GM12878 (cell line): ENCODE data around the gene KAZN. TPM values are rescaled to one million over a fixed set of nuclear protein-coding genes. Genes with fewer than 3 reads are reported as not detected.

Experiments
- ATAC-seq: fragments of 200-7000 bp; cut with Tn5 transposase; 3 replicates; pipeline ENCODE4 v1.9.1; 2020; ENCODE audit warnings: mild to moderate bottlenecking, moderate library complexity
- BruUV-seq: library from RNA; stranded (reverse); fragments of 400-500 nt; replicated peaks from 2 replicates; lab custom pipeline; 2021; lab: Mats Ljungman, UMichigan
- CTCF ChIA-PET: fragments of 300-600 bp; sonication (Branson Sonifier 250); formaldehyde crosslinking; extraction: SDS; loops from one replicate; lab custom pipeline; 2021; ENCODE audit warnings: inconsistent platforms; lab: Yijun Ruan, JAX
- POLR2A ChIA-PET: fragments of 350-600 bp; formaldehyde crosslinking; extraction: SDS; loops from one replicate; lab custom pipeline; 2021; ENCODE audit warnings: inconsistent platforms; lab: Charles Lee
- RAD21 ChIA-PET: fragments of 300-600 bp; sonication (Branson Sonifier 250); formaldehyde crosslinking; loops from one replicate; lab custom pipeline; 2023; ENCODE audit warnings: antibody characterized with exemption; ENCODE audit not compliant: unreplicated experiment; lab: Charles Lee
- SMC1A ChIA-PET: fragments of 300-600 bp; sonication (Branson Sonifier 250); formaldehyde crosslinking; loops from one replicate; lab custom pipeline; 2023; ENCODE audit not compliant: unreplicated experiment, uncharacterized antibody; lab: Charles Lee
- DNase-seq: peaks from one replicate; pipeline ENCODE4 v3.0.0-alpha.2; 2011; ENCODE audit warnings: low read depth, low spot score
- FAIRE-seq: peaks from 3 replicates; lab custom pipeline; 2011; peaks lifted over from hg19 to GRCh38; lab: Jason Lieb, UNC
- H2AFZ ChIP-seq: 2 replicates; pipeline ENCODE4 v1.6.0; 2011; ENCODE audit warnings: low read depth, low read length, control low read depth; ENCODE audit not compliant: control insufficient read depth
- H3K27ac ChIP-seq: 2 replicates; pipeline ENCODE4 v1.5.1; 2011; ENCODE audit warnings: control low read depth; ENCODE audit not compliant: control insufficient read depth, insufficient read depth
- H3K27me3 ChIP-seq, 2 experiments: replicated peaks in 1 of 2; 2 replicates each; pipeline versions ENCODE4 v1.6.0 to v1.6.1; 2011; ENCODE audit warnings: low read length in 1 of 2; ENCODE audit not compliant: control insufficient read depth in 2 of 2, insufficient read depth in 2 of 2
- H3K36me3 ChIP-seq, 2 experiments: 2 replicates each; pipeline ENCODE4 v1.5.1; 2011; ENCODE audit warnings: low read length in 1 of 2; ENCODE audit not compliant: control insufficient read depth in 2 of 2, insufficient read depth in 2 of 2
- H3K4me1 ChIP-seq: 2 replicates; pipeline ENCODE4 v1.6.1; 2011; ENCODE audit warnings: mild to moderate bottlenecking, low read length, moderate library complexity, mixed read lengths; ENCODE audit not compliant: control insufficient read depth, insufficient read depth
- H3K4me2 ChIP-seq: 2 replicates; pipeline ENCODE4 v1.6.0; 2011; ENCODE audit warnings: control low read depth; ENCODE audit not compliant: control insufficient read depth, insufficient read depth
- H3K4me3 ChIP-seq: fragments of 200-600 bp; sonication (generic); 2 replicates; pipeline ENCODE4 v1.5.1; 2016
- H3K79me2 ChIP-seq: 2 replicates; pipeline ENCODE4 v1.6.0; 2011; ENCODE audit warnings: low read length; ENCODE audit not compliant: control insufficient read depth, insufficient read depth
- H3K9ac ChIP-seq: 2 replicates; pipeline ENCODE4 v1.8.0; 2011; ENCODE audit warnings: low read length, control low read depth, mixed read lengths; ENCODE audit not compliant: control insufficient read depth, insufficient read depth
- H3K9me3 ChIP-seq: replicated peaks from 3 replicates; pipeline ENCODE4 v1.5.1; 2011; ENCODE audit warnings: mild to moderate bottlenecking, low read length; ENCODE audit not compliant: control insufficient read depth, insufficient read depth
- H4K20me1 ChIP-seq: 2 replicates; pipeline ENCODE4 v1.6.0; 2011; ENCODE audit not compliant: control insufficient read depth, insufficient read depth
- ASH2L ChIP-seq: fragments of 300-600, 200-600 bp; sonication (generic); IDR thresholded peaks from 2 replicates; pipeline ENCODE4 v1.6.1; 2017; ENCODE audit warnings: low read depth, mild to moderate bottlenecking, borderline replicate concordance
- BCL3 ChIP-seq: IDR thresholded peaks from 2 replicates; pipeline ENCODE4 v1.6.1; 2011; ENCODE audit warnings: borderline replicate concordance, low read depth, mild to moderate bottlenecking, moderate library complexity, low read length; ENCODE audit not compliant: insufficient read depth, poor library complexity, severe bottlenecking
- E2F8 ChIP-seq: fragments of 450-650 bp; IDR thresholded peaks from 2 replicates; pipeline ENCODE4 v1.6.1; 2018; ENCODE audit warnings: mild to moderate bottlenecking, low read depth, moderate library complexity; ENCODE audit not compliant: partially characterized antibody
- FOXM1 ChIP-seq: IDR thresholded peaks from 2 replicates; pipeline ENCODE4 v1.6.1; 2012; ENCODE audit warnings: low read depth, mild to moderate bottlenecking, inconsistent platforms, low read length, moderate library complexity
- GATAD2B ChIP-seq: fragments of 450-650 bp; conservative IDR thresholded peaks from 2 replicates; pipeline ENCODE4 v1.6.1; 2017; ENCODE audit warnings: low read depth, mild to moderate bottlenecking, moderate library complexity
- MEF2B ChIP-seq: fragments of 450-650 bp; IDR thresholded peaks from 2 replicates; pipeline ENCODE4 v1.6.1; 2018; ENCODE audit warnings: mild to moderate bottlenecking, moderate library complexity; ENCODE audit not compliant: partially characterized antibody, poor library complexity, severe bottlenecking
- MTA2 ChIP-seq: fragments of 450-650 bp; IDR thresholded peaks from 2 replicates; pipeline ENCODE4 v1.6.1; 2016; ENCODE audit warnings: low read depth, mild to moderate bottlenecking, moderate library complexity
- MYB ChIP-seq: fragments of 150-350 bp; IDR thresholded peaks from 2 replicates; pipeline ENCODE4 v1.6.1; 2014; ENCODE audit warnings: mild to moderate bottlenecking, low read depth, low read length, borderline replicate concordance
- NR2F1 ChIP-seq: fragments of 450-650 bp; conservative IDR thresholded peaks from 2 replicates; pipeline ENCODE4 v1.6.1; 2017; ENCODE audit warnings: mild to moderate bottlenecking
- SIN3A ChIP-seq: IDR thresholded peaks from 2 replicates; pipeline ENCODE4 v1.6.1; 2012; ENCODE audit warnings: low read depth, low read length, improper control_type of control experiment
- SMAD1 ChIP-seq: fragments of 450-650 bp; IDR thresholded peaks from 2 replicates; pipeline ENCODE4 v1.6.1; 2018; ENCODE audit warnings: mild to moderate bottlenecking, low read depth; ENCODE audit not compliant: partially characterized antibody
- SMARCA5 ChIP-seq: fragments of 450-650 bp; IDR thresholded peaks from 2 replicates; pipeline ENCODE4 v1.6.1; 2017; ENCODE audit warnings: mild to moderate bottlenecking
- SPI1 ChIP-seq: IDR thresholded peaks from 2 replicates; pipeline ENCODE4 v1.6.1; 2011; ENCODE audit warnings: low read depth, mild to moderate bottlenecking, low read length, moderate library complexity, borderline replicate concordance; ENCODE audit not compliant: insufficient read depth
- TBL1XR1 ChIP-seq: IDR thresholded peaks from 2 replicates; pipeline ENCODE4 v1.6.1; 2012; ENCODE audit warnings: low read depth, low read length, improper control_type of control experiment
- TCF12 ChIP-seq: IDR thresholded peaks from 2 replicates; pipeline ENCODE4 v1.6.1; 2011; ENCODE audit warnings: low read depth, mild to moderate bottlenecking, low read length
- USF2 ChIP-seq: IDR thresholded peaks from 2 replicates; pipeline ENCODE4 v1.6.1; 2011; ENCODE audit warnings: low read depth, low read length, improper control_type of control experiment, borderline replicate concordance
- YBX1 ChIP-seq: fragments of 450-650 bp; IDR thresholded peaks from 2 replicates; pipeline ENCODE4 v1.6.1; 2016; ENCODE audit warnings: antibody characterized with exemption
- YY1 ChIP-seq: IDR thresholded peaks from 2 replicates; pipeline ENCODE4 v1.6.1; 2011; ENCODE audit warnings: low read depth, mild to moderate bottlenecking, low read length
- ZNF274 ChIP-seq: IDR thresholded peaks from one replicate; pipeline ENCODE4 v1.8.0; 2011; ENCODE audit not compliant: insufficient read length, insufficient read depth
- WGBS: methylation state at CpG from one replicate; pipeline ENCODE4 v1.1.6; 2016; ENCODE audit warnings: low lambda C conversion rate; ENCODE audit not compliant: insufficient replicate concordance, insufficient coverage; ENCODE audit errors: missing lambda C conversion rate; 5-methylcytosine and 5-hydroxymethylcytosine counted together
- in situ Hi-C: fragments of 300-500 bp; cut with MboI; formaldehyde crosslinking; loops from 9 replicates; pipeline ENCODE4 v1.14.3; 2018; ENCODE audit warnings: mixed read lengths
- intact Hi-C: fragments of 100-400 bp; cut with micrococcal nuclease; formaldehyde crosslinking; loops from one replicate; pipeline ENCODE4 v1.14.2; 2022; ENCODE audit not compliant: unreplicated experiment
- polyA plus RNA-seq, 11 experiments: library from polyadenylated mRNA; depleted of rRNA in 4 of 11; unstranded in 6 of 11; stranded (reverse) in 5 of 11; fragments of >200 nt; fragmentation: Nextera tagmentation in 4 of 11; fragmentation: Illumina TruSeq in 1 of 11; extraction: Ambion mirVana in 4 of 11; extraction: Trizol in 1 of 11; gene quantifications; 1 replicate in 1 of 11; 2 replicates in 10 of 11; pipeline versions ENCODE4 v1.2.1 to v1.2.3, GENCODE V29; 2011 to 2016; ENCODE audit warnings: inconsistent platforms in 2 of 11, missing spikeins in 2 of 11, low read depth in 1 of 11
- total RNA-seq, 4 experiments: library from RNA; depleted of rRNA in 3 of 4; stranded (reverse); fragments of >200 nt in 3 of 4; fragmentation: Illumina TruSeq in 1 of 4; extraction: Trizol in 1 of 4; gene quantifications; 2 replicates each; pipeline versions ENCODE4 v1.2.1 to v1.2.3, GENCODE V29; 2013 to 2021

The KAZN gene
- total and polyA plus RNA-seq, 10 of the 15 experiments (the other 5 are each of a cell fraction or from before 2014, with no cell fraction given): 0.72 to 4.0 (median 1.2) TPM

- ChIA-PET POLR2A (interaction anchor here (0.7 to 1.4 kb wide), 3 partner anchors 8 to 132 kb away, joined by 3 to 4 read pairs (median 3); no protein-coding TSS in a partner anchor), RAD21 (interaction anchor here (0.6 to 1.6 kb wide), 4 partner anchors 12 to 596 kb away, joined by 3 to 4 read pairs (median 4); no protein-coding TSS in a partner anchor), SMC1A (interaction anchor here (0.6 to 1.6 kb wide), 6 partner anchors 8 to 137 kb away, joined by 3 to 10 read pairs (median 6); no protein-coding TSS in a partner anchor), CTCF (interaction anchor here (0.6 to 2.7 kb wide), 7 partner anchors 9 to 843 kb away, joined by 3 to 11 read pairs (median 6); no protein-coding TSS in a partner anchor)
- Histone ChIP-seq H3K4me1 (peaks cover 10% of the 10 kb centered on the region), H3K27ac (peak overlapping the region; percentile 17; the same call in 1 of the 2 replicates), H3K79me2 (no peaks in the 10 kb centered on the region), H2AFZ (0 out of 2 replicates have a peak overlapping the region, but pooled peaks have one; percentile 5), H4K20me1 (no peaks in the 10 kb centered on the region), H3K4me3 (no peak overlapping the region), H3K9me3 (no peaks in the 10 kb centered on the region; the same call in 2 of the 3 replicates), H3K36me3 (no peaks in the 10 kb centered on the region), H3K27me3 (no peaks in the 10 kb centered on the region), H3K9ac (no peak overlapping the region), H3K4me2 (no peak overlapping the region)
- WGBS: 42% methylated on average over 10 of the region's 10 CpGs
- in situ Hi-C loops: no loop called here
- FAIRE-seq (no peak), DNase-seq (no peak), ATAC-seq (no peak)
- BruUV-seq: no TSS peak
- intact Hi-C loops: loop anchor here (2.0 kb wide), 1 partner anchor 135 kb away; the partner anchor contains the start of gene KAZN
- no peak for TF ChIP-seq MYB
- TF ChIP-seq YBX1: no peak
- no peak for TF ChIP-seq MEF2B
- TF ChIP-seq BCL3: no peak
- no peak for TF ChIP-seq SMAD1
- no peak for TF ChIP-seq MTA2
- TF ChIP-seq TBL1XR1: no peak
- no peak for TF ChIP-seq E2F8
- no peak; the same call in 1 of the 2 replicates for TF ChIP-seq NR2F1
- TF ChIP-seq TCF12: no peak
- TF ChIP-seq SIN3A: no peak
- no peak for TF ChIP-seq GATAD2B
- no peak for TF ChIP-seq SMARCA5
- TF ChIP-seq ASH2L: no peak
- no peak for TF ChIP-seq FOXM1
- no peak for TF ChIP-seq USF2
- no peak for TF ChIP-seq YY1
- TF ChIP-seq SPI1: no peak
- no peak for TF ChIP-seq ZNF274
These were observed 135.3 kb downstream of the KAZN start for GRCh38 chr1:14733779-14734140.
